ENCODE data around the gene STON2.

The STON2 gene

DNA sequence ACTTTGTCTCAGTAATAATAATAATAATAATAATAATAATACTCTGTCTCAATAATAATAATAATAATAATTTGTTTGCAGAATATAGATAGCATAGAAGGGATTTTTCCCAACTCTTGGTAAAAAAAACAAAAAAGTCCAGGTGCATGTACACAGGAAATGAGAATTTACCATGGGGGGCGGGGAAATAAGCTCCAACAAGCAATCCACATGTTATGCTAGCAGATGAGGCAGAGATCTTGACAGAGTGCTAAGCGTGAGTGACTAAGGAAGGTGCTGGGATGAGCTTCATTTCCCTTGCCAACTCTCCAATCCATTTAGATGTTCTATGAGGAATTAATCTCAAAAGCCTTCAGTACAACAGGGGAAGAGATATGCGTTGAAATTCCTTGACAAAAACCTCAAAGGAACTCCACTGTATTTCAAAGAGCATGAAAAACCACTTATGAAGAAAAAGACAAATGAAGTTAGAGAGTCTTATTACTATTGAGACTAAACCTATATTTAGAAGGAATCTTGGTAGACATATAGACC is 134.4 kb downstream of the STON2 start:
- H3K27me3 ChIP-seq (ENCODE audit: insufficient read depth, low read length, poor library complexity), result no peaks in the 10 kb centered on the region
- no peak overlapping the region for H3K23ac ChIP-seq (ENCODE audit: low read length)
- H3K4me2 ChIP-seq (ENCODE audit: low read length), result no peak overlapping the region
- no peak for DNase-seq
- WGBS (ENCODE audit: extremely low coverage, insufficient coverage, low lambda C conversion rate), result no CpG with 5 or more reads among the region's 3 CpGs
- H3K79me1 ChIP-seq (ENCODE audit: low read length), result no peaks in the 10 kb centered on the region
- no peak overlapping the region for H2BK5ac ChIP-seq (ENCODE audit: low read length)
- no peaks in the 10 kb centered on the region for H3K36me3 ChIP-seq (ENCODE audit: control insufficient read depth, insufficient read depth, low read length)
- H3K27ac ChIP-seq (ENCODE audit: low read depth, low read length), result no peak overlapping the region
- no peak overlapping the region for H2BK120ac ChIP-seq (ENCODE audit: low read depth, low read length)
- H4K5ac ChIP-seq (ENCODE audit: low read length), result no peak overlapping the region
- H3K56ac ChIP-seq (ENCODE audit: low read length), result no peak overlapping the region
- H3K18ac ChIP-seq (ENCODE audit: low read length), result no peak overlapping the region
- no peak overlapping the region for H3K9ac ChIP-seq (ENCODE audit: low read length)
- H4K8ac ChIP-seq (ENCODE audit: low read depth, low read length), result no peak overlapping the region
- H3K4me1 ChIP-seq (ENCODE audit: control insufficient read depth, low read depth, low read length), result peaks cover 3% of the 10 kb centered on the region
- H3K4me3 ChIP-seq (ENCODE audit: low read length), result no peak overlapping the region
- no peak overlapping the region for H2AK5ac ChIP-seq (ENCODE audit: low read length)
- no peaks in the 10 kb centered on the region for H3K79me2 ChIP-seq (ENCODE audit: control insufficient read depth, insufficient read depth, low read length)
- H2BK15ac ChIP-seq (replicated peaks; ENCODE audit: low read depth), result no peak overlapping the region
- no peak overlapping the region for H3K4ac ChIP-seq (ENCODE audit: low read depth, low read length)

DNA sequence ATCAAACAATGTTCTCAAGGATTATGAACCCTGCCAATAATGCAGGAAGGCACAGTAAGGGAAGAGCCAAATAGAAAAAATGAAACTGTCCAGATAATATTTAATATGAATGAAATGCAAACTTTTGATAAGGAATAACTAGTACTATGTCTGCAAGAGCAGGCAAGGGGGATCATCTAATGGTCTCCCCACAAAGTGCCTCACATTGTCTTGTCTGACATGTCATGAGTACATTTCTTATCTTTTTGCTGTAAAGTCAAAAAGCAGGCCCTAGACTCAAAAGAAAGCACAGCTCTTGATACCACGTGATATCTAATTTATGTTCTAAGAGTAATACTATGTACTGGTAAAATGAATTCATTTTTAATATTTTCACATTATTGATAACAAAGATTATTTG is 135.5 kb downstream of the STON2 start:
- no CpG with 5 or more reads among the region's 1 CpG for WGBS (ENCODE audit: extremely low coverage, insufficient coverage, low lambda C conversion rate)

DNA sequence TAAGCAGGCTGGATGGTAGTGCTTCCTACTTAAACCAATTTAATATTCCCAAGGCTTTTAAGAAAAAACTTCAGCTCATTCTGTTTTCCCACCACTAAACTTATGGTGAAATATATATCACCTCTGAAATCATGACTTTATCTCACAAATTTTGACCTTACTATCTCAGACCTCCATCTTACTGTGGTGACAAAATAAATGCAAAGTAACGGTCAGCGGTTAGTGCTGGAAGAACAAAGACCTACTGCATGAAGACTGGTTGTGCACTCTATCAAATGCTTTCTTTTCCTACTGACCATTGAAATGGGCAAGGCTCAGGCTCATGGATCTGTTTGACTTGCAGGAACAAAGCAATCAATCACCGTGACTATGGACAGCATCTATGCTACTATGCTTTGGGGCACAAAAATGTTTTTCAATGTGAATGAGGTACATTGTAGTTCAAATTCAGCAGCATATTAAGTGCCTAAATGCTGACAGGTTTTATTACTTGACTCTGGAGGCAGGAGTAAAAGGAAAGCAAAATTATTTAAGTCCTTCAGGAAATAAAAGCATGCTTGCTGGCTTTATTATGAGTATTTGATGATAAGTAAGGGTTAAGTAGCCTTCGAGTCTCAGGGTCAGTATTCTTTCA is 136.2 kb downstream of the STON2 start:
- H2BK15ac ChIP-seq (replicated peaks; ENCODE audit: low read depth), result no peak overlapping the region
- DNase-seq, result no peak
- H2AK5ac ChIP-seq (ENCODE audit: low read length), result no peak overlapping the region
- H4K8ac ChIP-seq (ENCODE audit: low read depth, low read length), result no peak overlapping the region
- H3K79me2 ChIP-seq (ENCODE audit: control insufficient read depth, insufficient read depth, low read length), result no peaks in the 10 kb centered on the region
- no peak overlapping the region for H3K23ac ChIP-seq (ENCODE audit: low read length)
- peaks cover 3% of the 10 kb centered on the region for H3K4me1 ChIP-seq (ENCODE audit: control insufficient read depth, low read depth, low read length)
- H4K5ac ChIP-seq (ENCODE audit: low read length), result no peak overlapping the region
- no peak overlapping the region for H3K27ac ChIP-seq (ENCODE audit: low read depth, low read length)
- no peak overlapping the region for H3K18ac ChIP-seq (ENCODE audit: low read length)
- H3K4ac ChIP-seq (ENCODE audit: low read depth, low read length), result no peak overlapping the region
- no peaks in the 10 kb centered on the region for H3K79me1 ChIP-seq (ENCODE audit: low read length)
- H2BK120ac ChIP-seq (ENCODE audit: low read depth, low read length), result no peak overlapping the region
- no peaks in the 10 kb centered on the region for H3K36me3 ChIP-seq (ENCODE audit: control insufficient read depth, insufficient read depth, low read length)
- no peak overlapping the region for H2BK5ac ChIP-seq (ENCODE audit: low read length)
- no peak overlapping the region for H3K56ac ChIP-seq (ENCODE audit: low read length)
- H3K4me3 ChIP-seq (ENCODE audit: low read length), result no peak overlapping the region
- H3K9ac ChIP-seq (ENCODE audit: low read length), result no peak overlapping the region
- H3K27me3 ChIP-seq (ENCODE audit: insufficient read depth, low read length, poor library complexity), result no peaks in the 10 kb centered on the region
- no CpG with 5 or more reads among the region's 4 CpGs for WGBS (ENCODE audit: extremely low coverage, insufficient coverage, low lambda C conversion rate)
- no peak overlapping the region for H3K4me2 ChIP-seq (ENCODE audit: low read length)

More for the DNA sequence above, 135.5 kb downstream of the STON2 start:
- no peak overlapping the region for H3K4me2 ChIP-seq (ENCODE audit: low read length)
- H4K8ac ChIP-seq (ENCODE audit: low read depth, low read length), result no peak overlapping the region
- no peak overlapping the region for H3K4ac ChIP-seq (ENCODE audit: low read depth, low read length)
- H3K23ac ChIP-seq (ENCODE audit: low read length), result no peak overlapping the region
- H3K56ac ChIP-seq (ENCODE audit: low read length), result no peak overlapping the region
- DNase-seq, result no peak
- no peaks in the 10 kb centered on the region for H3K27me3 ChIP-seq (ENCODE audit: insufficient read depth, low read length, poor library complexity)
- no peaks in the 10 kb centered on the region for H3K79me2 ChIP-seq (ENCODE audit: control insufficient read depth, insufficient read depth, low read length)
- H3K18ac ChIP-seq (ENCODE audit: low read length), result no peak overlapping the region
- H2BK5ac ChIP-seq (ENCODE audit: low read length), result no peak overlapping the region
- no peaks in the 10 kb centered on the region for H3K36me3 ChIP-seq (ENCODE audit: control insufficient read depth, insufficient read depth, low read length)
- H3K4me3 ChIP-seq (ENCODE audit: low read length), result no peak overlapping the region
- H4K5ac ChIP-seq (ENCODE audit: low read length), result no peak overlapping the region
- no peak overlapping the region for H3K9ac ChIP-seq (ENCODE audit: low read length)
- no peak overlapping the region for H2BK120ac ChIP-seq (ENCODE audit: low read depth, low read length)
- H3K79me1 ChIP-seq (ENCODE audit: low read length), result no peaks in the 10 kb centered on the region
- H2BK15ac ChIP-seq (replicated peaks; ENCODE audit: low read depth), result no peak overlapping the region
- no peak overlapping the region for H3K27ac ChIP-seq (ENCODE audit: low read depth, low read length)
- peaks cover 3% of the 10 kb centered on the region for H3K4me1 ChIP-seq (ENCODE audit: control insufficient read depth, low read depth, low read length)
- H2AK5ac ChIP-seq (ENCODE audit: low read length), result no peak overlapping the region

DNA sequence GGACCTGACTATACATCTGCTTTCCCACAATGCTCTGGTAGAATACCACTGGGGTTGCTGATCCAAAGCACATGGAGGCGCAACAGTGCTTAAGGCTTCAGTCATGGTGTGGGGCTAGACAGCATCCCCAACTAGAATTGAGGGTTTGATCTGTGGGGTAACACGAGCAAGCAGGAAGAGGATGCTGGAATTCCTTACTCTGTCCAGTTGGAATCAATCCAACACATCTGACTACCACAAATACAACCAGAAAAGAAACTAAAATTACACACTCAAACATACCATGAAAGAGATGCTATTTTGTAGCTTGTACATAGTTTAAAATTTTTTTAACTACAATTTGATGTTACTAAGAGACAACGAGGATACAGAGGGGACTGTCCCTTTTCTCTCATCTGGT is 138.9 kb downstream of the STON2 start:
- Histone ChIP-seq H2AK5ac (ENCODE audit: low read length) (no peak overlapping the region), H3K79me1 (ENCODE audit: low read length) (no peaks in the 10 kb centered on the region), H3K27me3 (ENCODE audit: insufficient read depth, low read length, poor library complexity) (no peaks in the 10 kb centered on the region), H2BK15ac (replicated peaks; ENCODE audit: low read depth) (no peak overlapping the region), H2BK5ac (ENCODE audit: low read length) (no peak overlapping the region), H3K79me2 (ENCODE audit: control insufficient read depth, insufficient read depth, low read length) (no peaks in the 10 kb centered on the region), H3K4ac (ENCODE audit: low read depth, low read length) (no peak overlapping the region), H3K27ac (ENCODE audit: low read depth, low read length) (no peak overlapping the region), H3K4me3 (ENCODE audit: low read length) (no peak overlapping the region), H2BK120ac (ENCODE audit: low read depth, low read length) (no peak overlapping the region), H3K23ac (ENCODE audit: low read length) (no peak overlapping the region), H3K4me1 (ENCODE audit: control insufficient read depth, low read depth, low read length) (no peaks in the 10 kb centered on the region), H4K5ac (ENCODE audit: low read length) (no peak overlapping the region), H3K56ac (ENCODE audit: low read length) (no peak overlapping the region), H3K18ac (ENCODE audit: low read length) (no peak overlapping the region), H3K9ac (ENCODE audit: low read length) (no peak overlapping the region), H3K4me2 (ENCODE audit: low read length) (no peak overlapping the region), H4K8ac (ENCODE audit: low read depth, low read length) (no peak overlapping the region), H3K36me3 (ENCODE audit: control insufficient read depth, insufficient read depth, low read length) (no peaks in the 10 kb centered on the region)
- no peak for DNase-seq
- no CpG with 5 or more reads among the region's 3 CpGs for WGBS (ENCODE audit: extremely low coverage, insufficient coverage, low lambda C conversion rate)

DNA sequence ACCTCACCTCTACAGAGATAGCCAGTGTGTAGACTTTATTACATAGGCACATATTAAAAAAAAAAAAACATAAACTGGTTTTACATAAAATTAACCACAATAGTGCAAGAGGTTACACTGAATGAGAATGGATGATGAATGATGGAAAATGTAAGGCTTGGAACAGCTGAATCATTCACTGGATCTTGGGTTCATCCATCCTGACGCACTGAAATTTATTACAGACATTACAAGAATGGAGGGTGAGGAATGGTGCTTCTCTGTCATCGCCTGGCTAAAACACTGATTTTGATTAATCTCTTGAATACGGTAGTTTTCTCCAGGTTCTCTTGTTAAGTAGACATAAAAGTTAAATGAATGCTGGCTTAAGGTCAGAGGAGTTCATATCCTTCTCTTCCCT is 139.4 kb downstream of the STON2 start:
- Histone ChIP-seq H2BK5ac (ENCODE audit: low read length) (no peak overlapping the region), H3K4me3 (ENCODE audit: low read length) (no peak overlapping the region), H3K56ac (ENCODE audit: low read length) (no peak overlapping the region), H2BK120ac (ENCODE audit: low read depth, low read length) (no peak overlapping the region), H3K18ac (ENCODE audit: low read length) (no peak overlapping the region), H3K27ac (ENCODE audit: low read depth, low read length) (no peak overlapping the region), H4K8ac (ENCODE audit: low read depth, low read length) (no peak overlapping the region), H2BK15ac (replicated peaks; ENCODE audit: low read depth) (no peak overlapping the region), H4K5ac (ENCODE audit: low read length) (no peak overlapping the region), H3K23ac (ENCODE audit: low read length) (no peak overlapping the region), H3K27me3 (ENCODE audit: insufficient read depth, low read length, poor library complexity) (no peaks in the 10 kb centered on the region), H3K9ac (ENCODE audit: low read length) (no peak overlapping the region), H3K4me2 (ENCODE audit: low read length) (no peak overlapping the region), H3K79me2 (ENCODE audit: control insufficient read depth, insufficient read depth, low read length) (no peaks in the 10 kb centered on the region), H3K4ac (ENCODE audit: low read depth, low read length) (no peak overlapping the region), H2AK5ac (ENCODE audit: low read length) (no peak overlapping the region), H3K4me1 (ENCODE audit: control insufficient read depth, low read depth, low read length) (no peaks in the 10 kb centered on the region), H3K36me3 (ENCODE audit: control insufficient read depth, insufficient read depth, low read length) (no peaks in the 10 kb centered on the region), H3K79me1 (ENCODE audit: low read length) (no peaks in the 10 kb centered on the region)
- no peak for DNase-seq
- no CpG with 5 or more reads among the region's 3 CpGs for WGBS (ENCODE audit: extremely low coverage, insufficient coverage, low lambda C conversion rate)

Data from mesendoderm (in vitro differentiated cells).